HCT116 (cell line): Measurements from ENCODE around the gene TBXA2R. TPM values are rescaled to one million over a fixed set of nuclear protein-coding genes. Genes with fewer than 3 reads are reported as not detected.

Experiments
- ATAC-seq: fragments of 200-7000 bp; cut with Tn5 transposase; 2 replicates; pipeline ENCODE4 v1.9.1; 2020; ENCODE audit warnings: mild to moderate bottlenecking, moderate library complexity
- BruUV-seq: library from RNA; stranded (reverse); fragments of 400-500 nt; replicated peaks from 2 replicates; lab custom pipeline; 2021; lab: Mats Ljungman, UMichigan
- CTCF ChIA-PET: fragments of 300-600 bp; sonication (Branson Sonifier 250); formaldehyde crosslinking; loops from one replicate; lab custom pipeline; 2021; ENCODE audit warnings: antibody characterized with exemption; lab: Charles Lee
- POLR2A ChIA-PET: fragments of 300-600, 350-600 bp; sonication (Branson Sonifier 250); formaldehyde crosslinking; loops from one replicate; lab custom pipeline; 2021; ENCODE audit warnings: antibody characterized with exemption; lab: Charles Lee
- RAD21 ChIA-PET, 2 experiments: fragments of 300-600 bp; sonication (Branson Sonifier 250); formaldehyde crosslinking; loops; one replicate each; lab custom pipeline; 2023; ENCODE audit warnings: low total read pairs in 2 of 2; ENCODE audit not compliant: uncharacterized antibody in 2 of 2, unreplicated experiment in 2 of 2, low non-redundant PET in 1 of 2; lab: Charles Lee
- DNase-seq: peaks from one replicate; pipeline ENCODE4 v3.0.0-alpha.2; 2010; ENCODE audit warnings: low read depth, low spot score
- H2AFZ ChIP-seq: fragments of 200-600 bp; shearing (Covaris generic), sonication (generic); 2 replicates; pipeline ENCODE4 v1.6.1; 2017; ENCODE audit warnings: low read depth, mixed run types, mixed read lengths, antibody characterized with exemption, low read length; ENCODE audit not compliant: poor library complexity, severe bottlenecking
- H3K27ac ChIP-seq: 2 replicates; pipeline ENCODE4 v1.5.1; 2012; ENCODE audit warnings: low read depth, low read length
- H3K27me3 ChIP-seq: fragments of 200-600 bp; sonication (generic); 2 replicates; pipeline ENCODE4 v1.6.1; 2016; ENCODE audit warnings: mixed run types, low read length, mixed read lengths; ENCODE audit not compliant: insufficient read depth
- H3K36me3 ChIP-seq, 2 experiments: fragments of 200-500 bp in 1 of 2; fragments of 200-600 bp in 1 of 2; sonication (Bioruptor generic) in 1 of 2; sonication (generic) in 1 of 2; 2 replicates each; pipeline versions ENCODE4 v1.5.1 to v1.6.1; 2014 to 2016; ENCODE audit warnings: low read length in 2 of 2, inconsistent platforms in 1 of 2, mixed read lengths in 1 of 2, mixed run types in 1 of 2; ENCODE audit not compliant: insufficient read depth in 2 of 2, control insufficient read depth in 1 of 2
- H3K4me1 ChIP-seq, 2 experiments: fragments of 200-600 bp in 1 of 2; sonication (generic) in 1 of 2; 2 replicates each; pipeline versions ENCODE4 v1.5.1 to v1.6.1; 2012 to 2017; ENCODE audit warnings: low read length in 2 of 2, inconsistent platforms in 1 of 2, mild to moderate bottlenecking in 1 of 2, mixed read lengths in 1 of 2, mixed run types in 1 of 2, moderate library complexity in 1 of 2; ENCODE audit not compliant: insufficient read depth in 2 of 2, control insufficient read depth in 1 of 2
- H3K4me2 ChIP-seq: fragments of 200-600 bp; sonication (generic); 2 replicates; pipeline ENCODE4 v1.6.1; 2017; ENCODE audit warnings: mixed run types, low read length, mixed read lengths
- H3K4me3 ChIP-seq, 2 experiments: fragments of 200-600 bp in 1 of 2; sonication (generic) in 1 of 2; replicated peaks in 1 of 2; 2 replicates each; pipeline ENCODE4 v1.5.1; 2011 to 2016; ENCODE audit warnings: low read length in 2 of 2, control low read depth in 1 of 2, low read depth in 1 of 2, mild to moderate bottlenecking in 1 of 2, mixed read lengths in 1 of 2, mixed run types in 1 of 2
- H3K79me2 ChIP-seq: fragments of 200-600 bp; sonication (generic); 2 replicates; pipeline ENCODE4 v1.6.1; 2017; ENCODE audit warnings: mild to moderate bottlenecking, mixed run types, low read length, moderate library complexity, mixed read lengths; ENCODE audit not compliant: insufficient read depth
- H3K9ac ChIP-seq: fragments of 200-600 bp; sonication (generic); 2 replicates; pipeline ENCODE4 v1.6.1; 2016; ENCODE audit warnings: low read length, mixed read lengths
- H3K9me2 ChIP-seq: fragments of 200-600 bp; sonication (generic), shearing (Covaris generic); 2 replicates; pipeline ENCODE4 v1.6.1; 2017; ENCODE audit warnings: mixed run types, mild to moderate bottlenecking, moderate library complexity; ENCODE audit not compliant: insufficient read depth
- H3K9me3 ChIP-seq, 2 experiments: fragments of 200-500 bp in 1 of 2; fragments of 200-600 bp in 1 of 2; sonication (Bioruptor generic) in 1 of 2; sonication (generic) in 1 of 2; 2 replicates each; pipeline ENCODE4 v1.6.1; 2014 to 2017; ENCODE audit warnings: low read length in 2 of 2, mixed read lengths in 2 of 2, inconsistent platforms in 1 of 2, low read depth in 1 of 2, mild to moderate bottlenecking in 1 of 2, mixed run types in 1 of 2, moderate library complexity in 1 of 2; ENCODE audit not compliant: control insufficient read depth in 1 of 2, insufficient read depth in 1 of 2
- H4K20me1 ChIP-seq: fragments of 200-600 bp; sonication (generic), shearing (Covaris generic); 2 replicates; pipeline ENCODE4 v1.6.1; 2017; ENCODE audit warnings: mixed run types, mild to moderate bottlenecking, moderate library complexity; ENCODE audit not compliant: insufficient read depth
- CTCF ChIP-seq, 3 experiments: fragments of 200-600 bp in 1 of 3; sonication (generic) in 1 of 3; IDR thresholded peaks in 2 of 3; conservative IDR thresholded peaks in 1 of 3; 2 replicates each; pipeline ENCODE4 v1.5.1; 2012 to 2017; ENCODE audit warnings: low read depth in 2 of 3, low read length in 2 of 3, antibody characterized with exemption in 1 of 3, borderline replicate concordance in 1 of 3, control low read depth in 1 of 3, mild to moderate bottlenecking in 1 of 3, mixed read lengths in 1 of 3, mixed run types in 1 of 3, moderate library complexity in 1 of 3; ENCODE audit not compliant: insufficient read depth in 1 of 3
- EZH2phosphoT487 ChIP-seq: fragments of 200-600 bp; IDR thresholded peaks from 2 replicates; pipeline ENCODE4 v1.6.1; 2018; ENCODE audit warnings: antibody characterized with exemption, borderline replicate concordance
- POLR2A ChIP-seq: IDR thresholded peaks from 2 replicates; pipeline ENCODE4 v1.7.0; 2011; ENCODE audit warnings: borderline replicate concordance; ENCODE audit not compliant: insufficient read depth, insufficient read length; ENCODE audit errors: extremely low read depth
- RAD21 ChIP-seq: IDR thresholded peaks from 2 replicates; pipeline ENCODE4 v1.6.1; 2012; ENCODE audit warnings: low read depth, mild to moderate bottlenecking
- REST ChIP-seq: IDR thresholded peaks from 2 replicates; pipeline ENCODE4 v1.6.1; 2012; ENCODE audit warnings: low read depth
- ZBTB33 ChIP-seq: IDR thresholded peaks from 2 replicates; pipeline ENCODE4 v1.6.1; 2011; ENCODE audit warnings: mild to moderate bottlenecking, low read length, moderate library complexity; ENCODE audit not compliant: insufficient replicate concordance; ENCODE audit errors: extremely low read depth
- ZNF274 ChIP-seq: fragments of 200-500 bp; sonication (Bioruptor generic); IDR thresholded peaks from 2 replicates; pipeline ENCODE4 v1.6.1; 2014; ENCODE audit warnings: mild to moderate bottlenecking, low read depth, low read length, inconsistent platforms
- intact Hi-C: fragments of 100-400 bp; cut with micrococcal nuclease; formaldehyde crosslinking; loops from 2 replicates; pipeline ENCODE4 v1.10.0; 2022
- total RNA-seq: library from RNA; stranded (reverse); gene quantifications from one replicate; pipeline ENCODE4 v1.2.1, GENCODE V29; 2021; ENCODE audit not compliant: unreplicated experiment

Gene TBXA2R
- total RNA-seq, 1 experiment from 2014 or later = 2.3 TPM

DNA sequence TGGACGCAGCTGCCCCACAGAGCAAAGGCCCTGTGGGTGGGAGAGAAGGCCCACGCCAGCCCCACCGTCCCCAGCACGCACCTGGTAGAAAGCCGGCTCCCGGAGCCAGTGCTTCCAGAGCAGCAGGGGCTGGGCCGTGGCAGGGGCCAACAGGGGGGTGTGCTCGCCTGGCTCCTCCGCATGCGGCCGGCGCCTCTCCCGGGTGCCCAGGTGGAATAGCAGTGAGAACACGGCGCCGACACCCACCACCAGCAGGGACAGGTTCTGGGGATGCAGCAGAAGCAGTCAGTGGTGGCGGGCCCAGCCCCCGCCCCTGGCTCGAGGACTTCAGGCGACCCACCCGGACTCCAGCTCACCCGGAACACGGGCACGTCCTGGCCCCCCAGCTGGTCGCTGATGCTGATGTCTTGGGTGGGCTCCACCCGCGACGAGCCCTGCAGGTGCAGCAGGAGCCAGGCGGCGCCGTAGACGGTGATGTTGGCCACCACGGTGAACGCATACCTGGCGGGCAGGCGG lies 58.9 kb downstream of the TBXA2R start:
- Histone ChIP-seq H3K4me3 (no peak overlapping the region), H3K36me3 (peaks cover 11 to 24% of the 10 kb centered on the region in 2 experiments), H3K79me2 (peaks cover 40% of the 10 kb centered on the region), H2AFZ (no peak overlapping the region), H3K27me3 (no peaks in the 10 kb centered on the region), H3K4me2 (no peak overlapping the region), H3K9me2 (no peaks in the 10 kb centered on the region), H3K9ac (no peak overlapping the region), H4K20me1 (peaks cover 5% of the 10 kb centered on the region; the same call in 1 of the 2 replicates)
- ATAC-seq (no peak), DNase-seq (no peak)
- no TSS peak for BruUV-seq
- ChIA-PET CTCF (no interaction called here), RAD21 (interaction anchor here in 1 of 2 experiments (1.2 kb wide), 1 partner anchor 27 kb away, joined by 3 read pairs; no protein-coding TSS in a partner anchor)
- TF ChIP-seq EZH2phosphoT487 (no peak), RAD21 (no peak), ZBTB33 (no peak), ZNF274 (no peak), REST (no peak), POLR2A (no peak), CTCF (IDR thresholded peaks at IDR 0.05 in 2 of 3, conservative IDR thresholded peaks at IDR 0.05 in 1 of 3; ENCODE audit: borderline replicate concordance in 1 of 3, insufficient read depth in 1 of 3, low read depth in 2 of 3, low read length in 2 of 3) (no peak)
- TF ChIP-seq, all 23 proteins: peak for 0
- Histone ChIP-seq H3K27ac (no peak overlapping the region; the same call in 1 of the 2 replicates), H3K9me3 (no peaks in the 10 kb centered on the region), H3K4me1 (peaks cover 0 to 14% of the 10 kb centered on the region in 2 experiments; a peak in 2 of 4 replicates)
- intact Hi-C loops = loop anchor here (5.0 kb wide), 1 partner anchor 79 kb away; the partner anchor contains the start of gene CACTIN
- POLR2A ChIA-PET = no interaction called here
